H1 (cell line): ENCODE measurements around the gene CCNA2.

Experiments used
- BCL11A ChIP-seq, 2 experiments: IDR thresholded peaks; one replicate each; pipeline ENCODE4 v1.6.1; 2011; ENCODE audit warnings: low read depth in 2 of 2, low read length in 2 of 2, mild to moderate bottlenecking in 2 of 2
- CEBPB ChIP-seq: IDR thresholded peaks from 2 replicates; pipeline ENCODE4 v1.6.1; 2012; ENCODE audit warnings: low read depth, low read length
- EP300 ChIP-seq, 2 experiments: IDR thresholded peaks; 1 replicate in 1 of 2; 2 replicates in 1 of 2; pipeline ENCODE4 v1.6.1; 2011 to 2012; ENCODE audit warnings: low read depth in 2 of 2, low read length in 2 of 2, mild to moderate bottlenecking in 2 of 2, borderline replicate concordance in 1 of 2, inconsistent platforms in 1 of 2, moderate library complexity in 1 of 2
- POLR2AphosphoS5 ChIP-seq: IDR thresholded peaks from 2 replicates; pipeline ENCODE4 v1.6.1; 2011; ENCODE audit warnings: low read depth, low read length
- RFX5 ChIP-seq: IDR thresholded peaks from 2 replicates; pipeline ENCODE4 v1.6.1; 2011; ENCODE audit warnings: low read depth, low read length, improper control_type of control experiment, borderline replicate concordance
- RNF2 ChIP-seq: fragments of 200-900, 300-1000 bp; sonication (generic); IDR thresholded peaks from 2 replicates; pipeline ENCODE4 v1.7.1; 2016; ENCODE audit warnings: borderline replicate concordance, low read depth, mild to moderate bottlenecking, antibody characterized with exemption, low read length; ENCODE audit not compliant: poor library complexity, severe bottlenecking; ENCODE audit errors: missing control alignments
- SIN3A ChIP-seq, 2 experiments: IDR thresholded peaks in 1 of 2; conservative IDR thresholded peaks in 1 of 2; 2 replicates each; pipeline ENCODE4 v1.6.1; 2011 to 2012; ENCODE audit warnings: low read length in 2 of 2, improper control_type of control experiment in 1 of 2, low read depth in 1 of 2, mild to moderate bottlenecking in 1 of 2
- SRF ChIP-seq: IDR thresholded peaks from 2 replicates; pipeline ENCODE4 v1.6.1; 2011; ENCODE audit warnings: mild to moderate bottlenecking, low read depth, low read length, moderate library complexity
- TEAD4 ChIP-seq: IDR thresholded peaks from 2 replicates; pipeline ENCODE4 v1.6.1; 2012; ENCODE audit warnings: low read depth, low read length, inconsistent platforms, mixed read lengths
- TF ChIP-seq, protein P1 (sequence below), 3 experiments: IDR thresholded peaks; 1 replicate in 2 of 3; 2 replicates in 1 of 3; pipeline versions ENCODE4 v1.5.1 to v1.6.1; 2011; ENCODE audit warnings: low read length in 3 of 3, mild to moderate bottlenecking in 3 of 3, inconsistent platforms in 2 of 3, low read depth in 1 of 3, moderate library complexity in 1 of 3; ENCODE audit not compliant: insufficient read depth in 1 of 3; ENCODE audit errors: control extremely low read depth in 1 of 3
- TF ChIP-seq, protein P2 (sequence below): IDR thresholded peaks from 2 replicates; pipeline ENCODE4 v1.6.1; 2012; ENCODE audit warnings: inconsistent platforms
- TF ChIP-seq, protein P3 (sequence below): IDR thresholded peaks from 2 replicates; pipeline ENCODE4 v1.6.1; 2011; ENCODE audit warnings: low read length, improper control_type of control experiment

DNA sequence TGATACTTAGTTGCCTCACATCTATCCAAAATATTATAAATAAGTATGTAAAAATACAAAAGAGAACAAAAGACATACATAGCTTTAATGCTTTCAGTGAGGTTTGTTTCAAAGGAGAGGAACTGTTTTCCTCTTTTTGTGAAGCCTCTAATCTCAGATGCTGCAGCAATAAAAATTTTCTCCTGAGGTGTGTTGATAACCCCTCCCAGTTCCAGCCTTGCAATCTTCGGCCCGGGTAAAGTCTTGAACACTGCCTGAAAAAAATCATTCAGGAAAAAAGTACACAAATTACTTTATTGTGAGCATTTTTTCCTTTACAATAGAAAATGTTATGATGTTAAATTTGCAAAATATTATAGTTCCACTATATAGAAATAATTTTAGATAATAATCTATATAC lies 37.7 kb upstream of the CCNA2 start:
- no peak for TF ChIP-seq BCL11A (IDR thresholded peaks at IDR 0.05; ENCODE audit: low read depth in 2 of 2, low read length in 2 of 2)
- TF ChIP-seq, protein P1, sequence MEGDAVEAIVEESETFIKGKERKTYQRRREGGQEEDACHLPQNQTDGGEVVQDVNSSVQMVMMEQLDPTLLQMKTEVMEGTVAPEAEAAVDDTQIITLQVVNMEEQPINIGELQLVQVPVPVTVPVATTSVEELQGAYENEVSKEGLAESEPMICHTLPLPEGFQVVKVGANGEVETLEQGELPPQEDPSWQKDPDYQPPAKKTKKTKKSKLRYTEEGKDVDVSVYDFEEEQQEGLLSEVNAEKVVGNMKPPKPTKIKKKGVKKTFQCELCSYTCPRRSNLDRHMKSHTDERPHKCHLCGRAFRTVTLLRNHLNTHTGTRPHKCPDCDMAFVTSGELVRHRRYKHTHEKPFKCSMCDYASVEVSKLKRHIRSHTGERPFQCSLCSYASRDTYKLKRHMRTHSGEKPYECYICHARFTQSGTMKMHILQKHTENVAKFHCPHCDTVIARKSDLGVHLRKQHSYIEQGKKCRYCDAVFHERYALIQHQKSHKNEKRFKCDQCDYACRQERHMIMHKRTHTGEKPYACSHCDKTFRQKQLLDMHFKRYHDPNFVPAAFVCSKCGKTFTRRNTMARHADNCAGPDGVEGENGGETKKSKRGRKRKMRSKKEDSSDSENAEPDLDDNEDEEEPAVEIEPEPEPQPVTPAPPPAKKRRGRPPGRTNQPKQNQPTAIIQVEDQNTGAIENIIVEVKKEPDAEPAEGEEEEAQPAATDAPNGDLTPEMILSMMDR (IDR thresholded peaks at IDR 0.05; ENCODE audit: control extremely low read depth in 1 of 3, insufficient read depth in 1 of 3, low read depth in 1 of 3, low read length in 3 of 3): no peak
- TF ChIP-seq, protein P2, sequence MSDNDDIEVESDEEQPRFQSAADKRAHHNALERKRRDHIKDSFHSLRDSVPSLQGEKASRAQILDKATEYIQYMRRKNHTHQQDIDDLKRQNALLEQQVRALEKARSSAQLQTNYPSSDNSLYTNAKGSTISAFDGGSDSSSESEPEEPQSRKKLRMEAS: no peak
- TF ChIP-seq CEBPB: no peak
- TF ChIP-seq EP300 (IDR thresholded peaks at IDR 0.05; ENCODE audit: borderline replicate concordance in 1 of 2, low read depth in 2 of 2, low read length in 2 of 2): no peak
- TF ChIP-seq, protein P3, sequence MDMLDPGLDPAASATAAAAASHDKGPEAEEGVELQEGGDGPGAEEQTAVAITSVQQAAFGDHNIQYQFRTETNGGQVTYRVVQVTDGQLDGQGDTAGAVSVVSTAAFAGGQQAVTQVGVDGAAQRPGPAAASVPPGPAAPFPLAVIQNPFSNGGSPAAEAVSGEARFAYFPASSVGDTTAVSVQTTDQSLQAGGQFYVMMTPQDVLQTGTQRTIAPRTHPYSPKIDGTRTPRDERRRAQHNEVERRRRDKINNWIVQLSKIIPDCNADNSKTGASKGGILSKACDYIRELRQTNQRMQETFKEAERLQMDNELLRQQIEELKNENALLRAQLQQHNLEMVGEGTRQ: no peak
- no peak for TF ChIP-seq RNF2
- TF ChIP-seq TEAD4: no peak
- TF ChIP-seq SRF: no peak
- no peak for TF ChIP-seq POLR2AphosphoS5
- no peak for TF ChIP-seq RFX5
- TF ChIP-seq SIN3A (conservative IDR thresholded peaks at IDR 0.05 in 1 of 2, IDR thresholded peaks at IDR 0.05 in 1 of 2; ENCODE audit: low read depth in 1 of 2, low read length in 2 of 2): no peak
